H1 (cell line): ENCODE data around the gene SLC25A31. TPM values are rescaled to one million over a fixed set of nuclear protein-coding genes. Genes with fewer than 3 reads are reported as not detected.

Experiments
- CTCF ChIA-PET: fragments of 300-600 bp; sonication (Branson Sonifier 250); formaldehyde crosslinking; loops from one replicate; lab custom pipeline; 2021; ENCODE audit not compliant: partially characterized antibody; lab: Charles Lee
- POLR2A ChIA-PET: fragments of 300-600 bp; sonication (Branson Sonifier 250); formaldehyde crosslinking; loops from one replicate; lab custom pipeline; 2021; ENCODE audit warnings: inconsistent platforms; ENCODE audit not compliant: partially characterized antibody; lab: Charles Lee
- DNase-seq, 2 experiments: peaks; one replicate each; pipeline versions ENCODE4 v3.0.0 to v3.0.0-alpha.2; 2010 to 2022; ENCODE audit warnings: low spot score in 2 of 2, low read depth in 1 of 2, mixed read lengths in 1 of 2
- FAIRE-seq: peaks from 2 replicates; lab custom pipeline; 2011; peaks lifted over from hg19 to GRCh38; lab: Jason Lieb, UNC
- H2AFZ ChIP-seq: 2 replicates; pipeline ENCODE4 v1.8.1; 2012; ENCODE audit warnings: low read length, inconsistent platforms
- H2AK5ac ChIP-seq: 2 replicates; pipeline ENCODE4 v1.6.1; 2013; ENCODE audit warnings: low read depth, low read length
- H2BK120ac ChIP-seq: replicated peaks from 2 replicates; pipeline ENCODE3; 2013; ENCODE audit warnings: low read depth, low read length, inconsistent platforms
- H2BK12ac ChIP-seq: 2 replicates; pipeline ENCODE4 v1.6.1; 2013; ENCODE audit warnings: low read depth, low read length
- H2BK15ac ChIP-seq: 2 replicates; pipeline ENCODE4 v1.6.1; 2013; ENCODE audit warnings: low read length
- H2BK20ac ChIP-seq: 2 replicates; pipeline ENCODE4 v1.6.1; 2013; ENCODE audit warnings: low read length
- H2BK5ac ChIP-seq: 2 replicates; pipeline ENCODE4 v1.6.1; 2013; ENCODE audit warnings: low read depth, low read length
- H3K14ac ChIP-seq: 2 replicates; pipeline ENCODE4 v1.6.1; 2013; ENCODE audit warnings: inconsistent platforms; ENCODE audit not compliant: insufficient read length
- H3K18ac ChIP-seq: 2 replicates; pipeline ENCODE4 v1.6.1; 2013; ENCODE audit warnings: low read length; ENCODE audit errors: extremely low read depth
- H3K23ac ChIP-seq: 2 replicates; pipeline ENCODE4 v1.6.1; 2013; ENCODE audit warnings: inconsistent platforms; ENCODE audit not compliant: insufficient read length
- H3K23me2 ChIP-seq: 2 replicates; pipeline ENCODE4 v1.6.1; 2013; ENCODE audit warnings: low read depth, low read length
- H3K27ac ChIP-seq: 2 replicates; pipeline ENCODE4 v1.6.1; 2011; ENCODE audit warnings: low read depth, low read length, inconsistent platforms
- H3K27me3 ChIP-seq, 4 experiments: replicated peaks in 1 of 4; 1 replicate in 1 of 4; 2 replicates in 3 of 4; pipeline versions ENCODE4 v1.6.1 to v1.8.1; 2011 to 2013; ENCODE audit warnings: low read length in 3 of 4, mild to moderate bottlenecking in 3 of 4, inconsistent platforms in 2 of 4, mixed read lengths in 2 of 4, moderate library complexity in 1 of 4; ENCODE audit not compliant: control insufficient read depth in 3 of 4, insufficient read depth in 3 of 4; ENCODE audit errors: extremely low read depth in 1 of 4
- H3K36me3 ChIP-seq, 4 experiments: 2 replicates each; pipeline versions ENCODE4 v1.6.1 to v1.8.1; 2011 to 2013; ENCODE audit warnings: mild to moderate bottlenecking in 4 of 4, low read length in 3 of 4, moderate library complexity in 2 of 4, control low read depth in 1 of 4, inconsistent platforms in 1 of 4; ENCODE audit not compliant: insufficient read depth in 4 of 4, control insufficient read depth in 2 of 4
- H3K4ac ChIP-seq: replicated peaks from 2 replicates; pipeline ENCODE3; 2013; ENCODE audit warnings: low read length, low read depth, mixed read lengths, inconsistent platforms; ENCODE audit not compliant: insufficient read length
- H3K4me1 ChIP-seq, 4 experiments: replicated peaks in 1 of 4; 1 replicate in 1 of 4; 2 replicates in 3 of 4; pipeline versions ENCODE4 v1.6.1 to v1.8.1; 2011 to 2013; ENCODE audit warnings: low read length in 3 of 4, inconsistent platforms in 2 of 4, mixed read lengths in 1 of 4; ENCODE audit not compliant: insufficient read depth in 4 of 4, control insufficient read depth in 3 of 4
- H3K4me2 ChIP-seq, 2 experiments: 2 replicates each; pipeline versions ENCODE4 v1.6.1 to v1.8.1; 2011 to 2013; ENCODE audit warnings: low read depth in 2 of 2, low read length in 2 of 2, control low read depth in 1 of 2, inconsistent platforms in 1 of 2, mild to moderate bottlenecking in 1 of 2; ENCODE audit not compliant: insufficient read depth in 1 of 2
- H3K4me3 ChIP-seq, 4 experiments: fragments of 200-600, 300-600 bp in 1 of 4; sonication (generic), shearing (Covaris generic), sonication (Bioruptor Twin) in 1 of 4; 2 replicates each; pipeline versions ENCODE4 v1.5.1 to v1.8.1; 2011 to 2016; ENCODE audit warnings: low read length in 4 of 4, low read depth in 3 of 4, control low read depth in 2 of 4, inconsistent platforms in 2 of 4, mild to moderate bottlenecking in 2 of 4, mixed read lengths in 1 of 4, moderate library complexity in 1 of 4; ENCODE audit not compliant: insufficient read depth in 2 of 4; ENCODE audit errors: extremely low read depth in 1 of 4
- H3K56ac ChIP-seq: replicated peaks from 2 replicates; pipeline ENCODE3; 2013; ENCODE audit warnings: low read depth, mild to moderate bottlenecking, mixed read lengths, low read length, inconsistent platforms; ENCODE audit not compliant: insufficient read length
- H3K79me1 ChIP-seq: 2 replicates; pipeline ENCODE4 v1.6.1; 2013; ENCODE audit warnings: low read depth, low read length, control low read depth
- H3K79me2 ChIP-seq, 2 experiments: 2 replicates each; pipeline versions ENCODE4 v1.6.1 to v1.8.1; 2012 to 2013; ENCODE audit warnings: low read length in 2 of 2, mild to moderate bottlenecking in 2 of 2, inconsistent platforms in 1 of 2; ENCODE audit not compliant: insufficient read depth in 2 of 2, control insufficient read depth in 1 of 2
- H3K9ac ChIP-seq, 4 experiments: replicated peaks in 1 of 4; 1 replicate in 1 of 4; 2 replicates in 3 of 4; pipeline versions ENCODE4 v1.6.1 to v1.8.1; 2011 to 2013; ENCODE audit warnings: low read depth in 3 of 4, low read length in 3 of 4, control low read depth in 2 of 4, mild to moderate bottlenecking in 2 of 4, moderate library complexity in 2 of 4, inconsistent platforms in 1 of 4; ENCODE audit errors: extremely low read depth in 1 of 4
- H3K9me3 ChIP-seq, 2 experiments: 2 replicates each; pipeline versions ENCODE4 v1.6.1 to v1.8.1; 2012 to 2013; ENCODE audit warnings: mild to moderate bottlenecking in 2 of 2, moderate library complexity in 2 of 2, control low read depth in 1 of 2, inconsistent platforms in 1 of 2, low read depth in 1 of 2, low read length in 1 of 2, mixed read lengths in 1 of 2; ENCODE audit not compliant: insufficient read depth in 2 of 2
- H4K20me1 ChIP-seq, 2 experiments: replicated peaks in 1 of 2; 2 replicates each; pipeline versions ENCODE3 to v1.8.1; 2011 to 2013; ENCODE audit warnings: inconsistent platforms in 2 of 2, low read length in 2 of 2, mild to moderate bottlenecking in 1 of 2; ENCODE audit not compliant: insufficient read depth in 2 of 2, control insufficient read depth in 1 of 2
- H4K5ac ChIP-seq: 2 replicates; pipeline ENCODE4 v1.6.1; 2013; ENCODE audit warnings: low read length, low read depth, mixed read lengths, inconsistent platforms; ENCODE audit not compliant: insufficient read length
- H4K8ac ChIP-seq: 2 replicates; pipeline ENCODE4 v1.8.0; 2013; ENCODE audit warnings: mild to moderate bottlenecking, moderate library complexity, low read length, inconsistent platforms; ENCODE audit not compliant: insufficient read depth; ENCODE audit errors: extremely low read depth
- H4K91ac ChIP-seq: replicated peaks from 2 replicates; pipeline ENCODE3; 2013; ENCODE audit warnings: low read length, mixed read lengths, inconsistent platforms; ENCODE audit not compliant: insufficient read length
- CHD1 ChIP-seq: IDR thresholded peaks from 2 replicates; pipeline ENCODE4 v1.6.1; 2012; ENCODE audit warnings: low read depth, low read length, improper control_type of control experiment
- CTCF ChIP-seq, 3 experiments: IDR thresholded peaks; 1 replicate in 2 of 3; 2 replicates in 1 of 3; pipeline versions ENCODE4 v1.5.1 to v1.6.1; 2011; ENCODE audit warnings: low read length in 3 of 3, mild to moderate bottlenecking in 3 of 3, inconsistent platforms in 2 of 3, low read depth in 1 of 3, moderate library complexity in 1 of 3; ENCODE audit not compliant: insufficient read depth in 1 of 3; ENCODE audit errors: control extremely low read depth in 1 of 3
- FOSL1 ChIP-seq: IDR thresholded peaks from 2 replicates; pipeline ENCODE4 v1.6.1; 2011; ENCODE audit warnings: mild to moderate bottlenecking, low read depth, low read length, moderate library complexity; ENCODE audit not compliant: insufficient read depth
- RAD21 ChIP-seq, 2 experiments: IDR thresholded peaks in 1 of 2; conservative IDR thresholded peaks in 1 of 2; 2 replicates each; pipeline ENCODE4 v1.6.1; 2011; ENCODE audit warnings: low read depth in 2 of 2, low read length in 2 of 2, improper control_type of control experiment in 1 of 2, inconsistent platforms in 1 of 2, mild to moderate bottlenecking in 1 of 2, moderate library complexity in 1 of 2
- SIX5 ChIP-seq: IDR thresholded peaks from 2 replicates; pipeline ENCODE4 v1.6.1; 2011; ENCODE audit warnings: mild to moderate bottlenecking, low read depth, low read length
- SRF ChIP-seq: IDR thresholded peaks from 2 replicates; pipeline ENCODE4 v1.6.1; 2011; ENCODE audit warnings: mild to moderate bottlenecking, low read depth, low read length, moderate library complexity
- WGBS, 2 experiments: shearing (Covaris generic) in 1 of 2; methylation state at CpG; one replicate each; pipeline versions ENCODE4 v1.1.6 to v1.1.7; 2013 to 2015; ENCODE audit warnings: low lambda C conversion rate in 2 of 2, mixed read lengths in 2 of 2, inconsistent platforms in 1 of 2, low coverage in 1 of 2, missing lambda C conversion rate in 1 of 2; ENCODE audit not compliant: insufficient replicate concordance in 2 of 2, insufficient coverage in 1 of 2, insufficient read length in 1 of 2; ENCODE audit errors: extremely low coverage in 1 of 2, missing lambda C conversion rate in 1 of 2; 5-methylcytosine and 5-hydroxymethylcytosine counted together
- polyA plus RNA-seq, 7 experiments: library from polyadenylated mRNA; depleted of rRNA in 3 of 7; stranded (reverse) in 5 of 7; unstranded in 2 of 7; fragments of >200 nt in 5 of 7; fragments of 200-250 nt in 2 of 7; gene quantifications; 1 replicate in 5 of 7; 2 replicates in 1 of 7; 4 replicates in 1 of 7; pipeline versions ENCODE4 v1.2.1 to v1.2.3, GENCODE V29; 2011 to 2013; ENCODE audit warnings: missing spikeins in 2 of 7, mixed read lengths in 2 of 7
- total RNA-seq: library from RNA; stranded (reverse); fragmentation: NEBNext Ultra II Directional; extraction: Animal tissue kit (Norgen Biotek cat#: 25700); gene quantifications from 2 replicates; pipeline ENCODE4 v1.2.1, GENCODE V29; 2021

Gene SLC25A31
- total and polyA plus RNA-seq, 2 of the 8 experiments (the other 6 are each of a cell fraction or from before 2014, with no cell fraction given) = not detected

- TF ChIP-seq RAD21 (IDR thresholded peaks at IDR 0.05 in 1 of 2, conservative IDR thresholded peaks at IDR 0.05 in 1 of 2; ENCODE audit: low read depth in 2 of 2, low read length in 2 of 2) (peak; percentile 20 to 36; a peak in 1 of 4 replicates), CTCF (IDR thresholded peaks at IDR 0.05; ENCODE audit: control extremely low read depth in 1 of 3, insufficient read depth in 1 of 3, low read depth in 1 of 3, low read length in 3 of 3) (peak; percentile 3 to 11 (median 5); a peak in 2 of 4 replicates), SIX5 (no peak), CHD1 (no peak), FOSL1 (no peak), SRF (no peak)
- FAIRE-seq = no peak
- no peak for DNase-seq
- no peak overlapping the region for H3K27ac ChIP-seq
- H3K36me3 ChIP-seq = no peaks in the 10 kb centered on the region
- H3K79me1 ChIP-seq = no peaks in the 10 kb centered on the region
- no peak overlapping the region for H4K91ac ChIP-seq
- no peaks in the 10 kb centered on the region for H4K20me1 ChIP-seq
- H3K79me2 ChIP-seq = no peaks in the 10 kb centered on the region
- H3K18ac ChIP-seq = no peak overlapping the region
- no peak overlapping the region for H2BK5ac ChIP-seq
- H2BK15ac ChIP-seq = no peak overlapping the region
- no peaks in the 10 kb centered on the region for H3K4me1 ChIP-seq
- no peak overlapping the region for H3K4ac ChIP-seq
- H3K23me2 ChIP-seq = no peaks in the 10 kb centered on the region
- no peak overlapping the region for H3K14ac ChIP-seq
- H3K9ac ChIP-seq = no peak overlapping the region
- H3K9me3 ChIP-seq = no peaks in the 10 kb centered on the region
- H2AK5ac ChIP-seq = no peak overlapping the region
- no peak overlapping the region for H4K5ac ChIP-seq
- no peak overlapping the region for H3K4me3 ChIP-seq
- no peak overlapping the region for H3K23ac ChIP-seq
- ChIA-PET POLR2A (no interaction called here), CTCF (interaction anchor here (0.6 to 1.5 kb wide), 3 partner anchors 11 to 222 kb away, joined by 3 to 4 read pairs (median 3); no protein-coding TSS in a partner anchor)
- H2AFZ ChIP-seq = no peak overlapping the region
- H3K4me2 ChIP-seq = no peak overlapping the region
- no peak overlapping the region for H3K56ac ChIP-seq
- no peak overlapping the region for H2BK120ac ChIP-seq
- WGBS, 2 experiments = 87% methylated on average over 6 of the region's 6 CpGs; no CpG with 5 or more reads in 1 of the 2 experiments
- no peak overlapping the region for H4K8ac ChIP-seq
- H3K27me3 ChIP-seq = no peaks in the 10 kb centered on the region
- no peak overlapping the region for H2BK12ac ChIP-seq
- no peak overlapping the region for H2BK20ac ChIP-seq
Observed at GRCh38 chr4:127809173-127809800, 79.1 kb downstream of the SLC25A31 start.
